GM21576 (cell line): Measurements from ENCODE around the gene PLAGL2.

Experiments used
- ATAC-seq: cut with Tn5 transposase; IDR thresholded peaks from one replicate; pipeline ENCODE4 v1.9.1; 2021; ENCODE audit warnings: mild to moderate bottlenecking, moderate library complexity; ENCODE audit not compliant: unreplicated experiment

Gene PLAGL2

DNA sequence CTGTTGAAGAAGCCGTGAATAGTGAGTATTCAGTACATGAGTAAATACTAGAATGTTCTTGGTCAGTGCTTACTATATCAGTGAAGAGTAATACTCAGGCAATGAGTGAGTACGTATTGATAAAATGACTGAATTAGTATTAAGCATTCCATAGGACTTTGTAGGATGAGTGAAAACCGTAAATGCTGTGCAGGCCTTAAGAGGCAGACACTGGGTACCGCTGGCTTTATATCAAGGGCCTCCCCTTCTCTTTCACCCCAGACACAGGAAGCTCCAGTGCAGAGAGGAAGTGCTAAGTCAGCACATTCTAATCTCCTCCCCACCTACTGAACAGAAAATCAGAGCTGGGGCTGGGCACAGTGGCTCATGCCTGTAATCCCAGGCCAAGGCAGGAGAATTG is 24.3 kb upstream of the PLAGL2 start:
- ATAC-seq = no peak

DNA sequence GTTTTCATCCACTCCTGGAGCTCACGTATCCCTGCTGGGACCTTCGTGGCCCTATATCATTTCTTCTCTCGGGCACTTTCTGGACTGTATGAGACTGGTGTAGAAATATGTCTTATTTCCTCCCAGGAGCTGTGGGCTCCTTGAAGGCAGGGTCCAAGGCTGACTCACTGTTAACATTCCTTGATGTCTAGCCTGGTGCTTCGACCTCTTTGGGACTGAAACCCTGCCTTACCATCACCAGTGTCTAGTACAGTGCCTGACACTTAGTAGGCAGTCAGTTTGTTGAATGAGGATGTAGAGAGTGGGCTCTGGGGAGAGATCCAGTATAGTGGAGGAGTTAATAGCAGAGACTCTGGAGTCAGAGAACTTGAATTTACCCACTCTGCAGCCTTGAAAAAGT is 23.7 kb upstream of the PLAGL2 start:
- no peak for ATAC-seq

DNA sequence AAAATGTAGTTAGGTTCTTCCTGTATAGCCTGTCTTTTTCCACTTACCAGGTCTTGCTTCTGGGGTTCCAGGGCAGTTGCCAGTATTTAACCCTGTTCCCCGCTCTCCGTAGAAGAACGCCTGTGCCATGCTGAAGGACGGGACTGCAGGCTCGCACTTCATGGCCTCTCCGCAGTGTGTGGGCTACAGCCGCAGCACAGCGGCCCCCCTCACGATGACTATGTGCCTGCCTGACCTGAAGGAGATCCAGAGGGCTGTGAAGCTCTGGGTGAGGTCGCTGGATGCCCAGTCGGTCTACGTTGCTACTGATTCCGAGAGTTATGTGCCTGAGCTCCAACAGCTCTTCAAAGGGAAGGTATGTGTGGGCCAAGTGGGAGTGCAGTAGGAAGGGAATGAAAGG is 23.2 kb upstream of the PLAGL2 start:
- ATAC-seq = no peak

DNA sequence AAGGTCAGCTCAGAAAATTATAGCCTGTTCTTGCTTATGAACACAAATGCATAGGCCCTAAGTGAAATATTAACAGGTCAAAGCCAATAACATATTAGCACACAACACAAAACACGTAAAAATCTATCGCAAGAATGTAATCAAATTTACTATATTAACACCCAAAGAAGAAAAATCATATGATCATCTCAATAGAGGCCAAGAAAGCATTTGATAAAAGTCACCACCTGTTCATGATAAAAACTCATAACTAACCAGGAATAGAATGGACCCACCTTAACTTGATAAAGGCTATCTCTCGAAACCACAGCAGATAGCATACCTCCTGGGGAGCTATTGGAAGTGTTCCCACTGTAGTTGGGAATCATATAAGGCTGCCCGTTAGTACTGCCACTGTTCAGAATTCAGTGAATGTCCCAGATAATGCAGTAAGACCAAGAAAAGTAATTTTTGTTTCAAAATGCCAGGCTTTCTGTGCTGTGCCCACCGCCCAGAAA is 21.8 kb upstream of the PLAGL2 start:
- ATAC-seq = no peak

DNA sequence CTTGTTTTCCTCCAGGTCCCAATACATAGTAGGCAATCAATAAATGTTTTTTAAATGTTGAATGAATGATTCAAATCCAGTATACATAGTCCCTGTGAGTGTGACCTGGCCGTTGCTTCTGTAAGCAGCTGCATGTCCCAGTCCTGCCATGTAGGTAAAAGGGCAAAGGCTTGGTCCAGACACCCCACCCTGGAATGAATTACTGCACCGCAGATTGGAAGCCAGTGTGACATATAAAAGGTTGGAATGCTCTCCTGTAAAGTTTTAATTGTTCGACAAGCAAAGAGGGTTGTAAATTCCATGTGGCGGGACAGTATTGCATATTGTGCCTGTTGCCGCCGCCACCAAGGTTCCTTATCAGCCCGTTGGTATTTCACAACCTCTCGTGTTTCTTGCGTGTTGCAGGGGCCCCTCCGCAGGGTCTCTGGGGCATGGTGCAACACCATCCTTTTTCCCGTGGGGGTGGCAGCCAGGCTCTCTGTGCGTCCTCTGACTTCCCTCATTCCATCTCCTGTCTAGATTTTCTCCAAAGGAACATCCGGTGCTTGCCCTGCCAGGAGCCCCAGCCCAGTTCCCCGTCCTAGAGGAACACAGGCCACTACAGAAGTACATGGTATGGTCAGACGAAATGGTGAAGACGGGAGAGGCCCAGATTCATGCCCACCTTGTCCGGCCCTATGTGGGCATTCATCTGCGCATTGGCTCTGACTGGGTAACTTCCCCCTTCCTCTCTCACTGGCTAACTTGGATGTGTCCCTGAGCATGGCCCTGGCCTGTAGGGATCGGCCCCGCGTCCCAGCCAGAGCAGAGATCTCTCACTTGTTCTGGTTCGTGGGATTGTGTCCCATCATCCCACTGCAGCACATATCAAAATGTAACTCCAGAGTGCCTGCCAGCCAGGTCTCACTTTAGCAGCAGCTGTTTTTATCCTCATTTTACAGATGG is 20.5 kb upstream of the PLAGL2 start:
- ATAC-seq = no peak

DNA sequence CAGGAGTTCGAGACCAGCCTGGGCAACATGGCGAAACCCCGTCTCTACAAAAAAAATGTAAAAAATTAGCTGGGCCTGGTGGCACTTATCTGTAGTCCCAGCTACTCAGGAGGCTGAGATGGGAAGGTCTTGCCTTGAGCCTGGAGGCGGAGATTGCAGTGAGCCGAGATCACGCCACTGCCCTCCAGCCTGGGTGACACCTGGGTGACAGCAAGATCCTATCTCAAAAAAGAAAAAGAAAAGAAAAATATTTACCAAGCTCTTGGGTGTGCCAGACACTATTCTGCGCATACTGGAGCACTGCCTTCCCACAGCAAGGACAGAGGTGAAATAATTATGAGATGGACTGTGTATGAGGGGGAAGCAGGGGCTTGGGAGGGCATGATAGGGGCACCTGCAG is 19.8 kb upstream of the PLAGL2 start:
- no peak for ATAC-seq

DNA sequence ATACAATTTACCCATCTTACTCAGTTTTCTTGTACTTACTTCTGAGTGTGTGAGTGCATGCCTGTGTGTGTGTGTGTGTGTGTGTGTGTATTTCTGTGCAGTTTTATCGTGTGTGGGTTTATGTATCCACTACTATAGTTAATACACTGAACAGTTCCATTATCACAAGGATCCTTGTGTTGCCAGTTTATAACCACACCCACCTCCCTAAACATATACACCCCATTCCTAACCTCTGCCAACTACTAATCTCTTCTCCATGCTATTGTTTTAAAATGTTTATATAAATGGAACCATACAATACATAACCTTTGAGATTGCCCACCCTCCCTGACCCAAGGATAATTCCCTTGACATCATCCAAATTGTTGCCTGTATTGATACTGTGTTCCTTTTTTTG is 18.8 kb upstream of the PLAGL2 start:
- no peak for ATAC-seq

DNA sequence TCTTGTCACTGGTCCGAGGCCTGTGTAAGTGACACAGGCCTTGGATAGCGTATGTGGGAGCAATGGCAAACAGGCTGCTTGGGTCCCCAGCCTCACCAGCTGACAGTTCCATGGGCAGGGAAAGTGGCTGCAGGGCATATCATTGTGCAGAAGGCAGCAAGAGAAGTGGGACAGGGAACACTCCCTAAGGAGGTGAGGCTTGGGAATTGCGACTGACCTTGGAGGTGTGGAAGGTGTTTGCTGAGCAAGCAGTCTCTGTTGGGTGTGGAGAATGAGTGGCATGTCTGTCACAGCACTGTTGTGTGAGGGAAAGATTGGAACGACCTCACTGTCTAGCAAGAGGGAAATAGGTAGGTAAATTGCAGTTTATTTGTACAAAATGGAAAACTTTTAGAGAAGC is 16.9 kb upstream of the PLAGL2 start:
- no peak for ATAC-seq

DNA sequence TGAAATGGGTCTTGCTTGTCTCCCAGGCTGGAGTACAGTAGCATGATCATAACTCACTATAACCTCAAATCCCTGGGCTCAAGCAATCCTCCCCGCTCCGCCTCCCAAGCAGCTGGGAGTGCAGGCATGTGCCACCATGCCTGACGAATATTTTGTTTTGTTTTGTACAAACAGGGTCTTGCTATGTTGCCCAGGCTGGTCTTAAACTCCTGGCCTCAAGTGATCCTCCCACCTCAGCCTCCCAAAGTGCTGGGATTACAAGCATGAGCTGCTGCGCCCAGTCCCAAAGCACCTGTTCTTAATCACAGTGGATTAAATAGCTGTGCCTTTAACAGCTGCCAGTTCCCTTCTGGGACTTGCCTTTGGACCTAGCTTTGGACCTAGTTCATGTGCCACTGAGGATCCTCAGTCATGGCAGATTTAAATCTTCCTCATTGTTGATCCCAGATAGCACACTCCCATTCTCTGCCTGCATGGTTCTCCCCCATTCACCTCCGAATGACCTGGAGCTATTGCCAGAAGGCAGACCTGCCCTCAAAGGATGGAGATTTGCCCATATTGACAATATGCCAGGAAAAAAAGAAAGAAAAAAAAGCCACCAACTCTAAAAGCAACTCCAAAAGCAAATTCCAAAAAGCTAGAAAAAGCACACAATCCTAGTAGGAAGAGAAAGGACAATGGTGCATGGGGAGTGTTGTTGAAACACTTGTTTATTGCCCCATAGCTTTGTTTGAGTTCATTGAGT is 10.8 kb upstream of the PLAGL2 start:
- no peak for ATAC-seq

DNA sequence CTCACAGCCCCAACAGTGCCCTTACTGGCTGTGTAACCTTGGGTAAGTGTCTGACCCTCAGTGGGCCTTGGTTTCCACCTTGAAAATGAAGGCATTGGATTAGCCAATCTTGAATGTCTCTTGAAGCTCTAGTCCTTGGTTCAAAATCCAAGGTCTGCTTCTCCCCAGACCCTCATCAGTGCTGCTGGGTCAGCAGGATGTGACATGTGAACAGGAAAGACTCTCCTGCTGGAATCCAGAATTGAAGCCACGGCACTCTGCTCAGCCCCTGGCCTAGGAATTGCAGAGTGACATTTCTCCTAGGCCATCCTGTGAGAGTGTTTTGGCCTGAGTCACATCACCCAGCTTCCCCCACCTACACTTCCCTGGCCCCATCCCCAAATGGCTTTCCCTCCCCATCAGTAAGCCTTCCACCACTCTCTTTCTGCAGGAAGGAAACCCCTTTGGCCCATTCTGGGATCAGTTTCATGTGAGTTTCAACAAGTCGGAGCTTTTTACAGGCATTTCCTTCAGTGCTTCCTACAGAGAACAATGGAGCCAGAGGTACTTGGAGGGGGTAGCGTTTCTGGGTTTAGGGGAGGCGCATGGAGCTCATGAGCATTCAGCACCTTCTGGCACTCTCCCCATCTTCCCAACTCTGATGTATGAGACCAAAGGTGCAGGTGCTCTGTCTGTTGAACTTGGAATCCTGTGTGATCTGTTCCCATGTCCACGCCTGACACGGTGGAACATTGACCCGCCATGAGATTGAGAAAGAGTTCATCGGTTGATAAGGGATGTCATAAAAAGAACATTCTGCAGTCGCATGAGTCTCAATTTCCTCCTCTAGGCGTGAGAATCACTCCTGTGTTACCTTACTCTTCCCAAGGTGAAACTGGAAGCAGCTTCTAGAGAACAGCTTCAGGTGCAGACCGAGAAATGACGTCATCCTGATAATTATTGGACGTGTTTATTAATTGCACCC is 8.9 kb upstream of the PLAGL2 start:
- ATAC-seq = no peak

DNA sequence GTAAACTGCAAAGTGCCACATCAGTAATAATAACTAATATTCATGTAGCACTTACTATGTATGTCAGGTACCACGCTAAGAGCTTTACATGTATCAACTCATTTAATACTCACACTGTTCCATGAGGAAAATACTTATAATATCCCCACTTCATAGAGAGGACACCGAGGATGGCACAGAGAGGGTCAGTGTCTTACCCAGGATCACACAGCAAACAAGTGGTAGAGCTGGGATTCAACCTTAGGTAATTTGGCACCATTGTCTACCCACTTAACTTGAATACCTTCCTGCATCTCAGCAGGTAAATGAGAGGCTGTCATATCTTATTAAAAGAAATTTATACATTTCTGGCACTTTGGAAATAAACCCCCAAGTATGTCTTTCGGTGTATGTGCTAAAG is 8.2 kb upstream of the PLAGL2 start:
- no peak for ATAC-seq

DNA sequence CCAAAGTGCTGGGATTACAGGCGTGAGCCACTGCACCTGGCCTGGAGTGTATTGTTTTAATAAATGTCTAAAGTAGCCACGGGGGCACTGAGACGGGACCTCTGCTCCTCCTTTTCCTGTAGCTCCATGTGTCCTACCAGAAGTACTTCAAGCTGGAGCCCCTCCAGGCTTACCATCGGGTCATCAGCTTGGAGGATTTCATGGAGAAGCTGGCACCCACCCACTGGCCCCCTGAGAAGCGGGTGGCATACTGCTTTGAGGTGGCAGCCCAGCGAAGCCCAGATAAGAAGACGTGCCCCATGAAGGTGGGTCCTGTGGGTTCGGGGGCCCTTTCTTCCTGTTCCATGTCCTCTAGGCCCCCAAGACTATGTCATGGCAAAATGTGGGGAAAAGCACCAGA is 7.6 kb upstream of the PLAGL2 start:
- ATAC-seq = no peak

DNA sequence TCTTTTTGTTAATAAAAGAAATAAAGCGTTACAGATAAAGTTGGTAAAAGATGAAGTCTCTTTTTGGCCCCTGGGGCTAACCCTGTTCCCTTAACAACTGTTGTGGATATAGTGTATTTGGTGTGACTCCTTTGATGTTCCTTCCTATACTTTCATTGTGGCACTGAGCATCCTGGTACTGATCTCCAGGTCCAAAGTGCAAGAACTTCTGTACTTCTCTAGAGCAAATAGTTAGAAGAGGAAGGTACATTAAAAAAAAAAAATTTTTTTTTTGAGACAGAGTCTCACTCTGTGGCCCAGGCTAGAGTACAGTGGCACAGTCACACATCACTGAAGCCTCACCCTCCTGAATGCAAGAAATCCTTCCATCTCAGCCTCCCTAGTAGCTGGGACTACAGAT is 6.3 kb upstream of the PLAGL2 start:
- ATAC-seq = no peak

DNA sequence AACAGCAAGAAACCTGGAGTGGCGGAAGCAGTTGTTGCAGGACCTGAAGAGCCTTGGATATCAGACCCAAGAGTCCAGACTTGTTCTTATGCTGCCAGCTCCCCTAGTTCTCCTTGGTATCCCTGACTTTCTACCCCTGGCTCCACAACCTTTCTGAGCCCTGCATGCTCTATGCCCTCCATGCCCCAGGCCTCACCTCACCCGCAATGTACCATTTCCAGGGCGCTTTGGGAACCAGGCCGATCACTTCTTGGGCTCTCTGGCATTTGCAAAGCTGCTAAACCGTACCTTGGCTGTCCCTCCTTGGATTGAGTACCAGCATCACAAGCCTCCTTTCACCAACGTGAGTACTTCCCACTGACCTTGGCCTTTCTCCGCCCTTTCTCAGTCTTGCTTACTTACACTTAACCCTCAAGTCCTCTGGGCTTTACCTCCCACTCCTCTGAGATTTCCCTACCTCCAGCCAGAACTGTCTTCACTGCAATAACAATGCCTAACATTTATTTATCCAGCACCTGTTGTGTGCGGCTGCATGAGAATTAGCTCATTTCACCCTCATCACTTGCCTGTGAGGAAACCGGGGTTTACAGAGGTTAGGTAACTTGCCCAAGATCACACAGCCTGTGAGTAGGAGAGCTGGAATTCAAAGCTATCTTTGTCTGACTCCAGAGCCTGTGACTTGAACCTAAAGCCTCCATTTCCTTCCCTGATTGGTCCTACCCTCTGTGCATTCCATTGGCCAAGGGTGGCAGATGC is 2.5 kb upstream of the PLAGL2 start:
- ATAC-seq = no peak

DNA sequence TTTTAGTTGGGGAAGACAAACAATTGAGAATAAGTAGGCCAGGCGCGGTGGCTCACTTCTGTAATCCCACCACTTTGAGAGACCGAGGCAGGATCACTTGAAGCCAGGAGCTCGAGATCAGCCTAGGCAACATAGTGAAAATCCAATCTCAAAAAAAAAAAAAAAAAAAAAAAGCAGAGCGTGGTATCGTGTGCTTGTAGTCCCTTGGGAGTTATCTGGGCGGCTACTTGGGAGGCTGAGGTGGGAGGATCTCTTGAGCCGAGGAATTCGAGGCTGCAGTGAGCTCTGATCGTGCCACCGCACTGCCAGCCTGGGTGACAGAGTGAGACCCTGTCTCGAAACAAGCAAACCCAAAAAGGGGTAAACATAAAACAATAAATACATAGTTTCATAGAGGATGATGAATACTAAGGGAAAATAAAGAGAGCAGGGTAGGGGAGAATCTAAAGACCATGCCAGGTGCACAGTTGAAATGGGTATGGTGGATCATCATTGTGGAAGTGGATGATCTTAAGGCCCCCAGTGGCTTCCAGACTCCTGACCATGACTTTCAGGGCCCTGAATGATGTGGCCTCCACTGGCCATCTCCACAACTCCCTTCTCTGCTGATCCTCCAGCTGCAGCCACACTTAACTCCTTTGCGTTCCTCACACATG is 1.1 kb upstream of the PLAGL2 start:
- no peak for ATAC-seq

DNA sequence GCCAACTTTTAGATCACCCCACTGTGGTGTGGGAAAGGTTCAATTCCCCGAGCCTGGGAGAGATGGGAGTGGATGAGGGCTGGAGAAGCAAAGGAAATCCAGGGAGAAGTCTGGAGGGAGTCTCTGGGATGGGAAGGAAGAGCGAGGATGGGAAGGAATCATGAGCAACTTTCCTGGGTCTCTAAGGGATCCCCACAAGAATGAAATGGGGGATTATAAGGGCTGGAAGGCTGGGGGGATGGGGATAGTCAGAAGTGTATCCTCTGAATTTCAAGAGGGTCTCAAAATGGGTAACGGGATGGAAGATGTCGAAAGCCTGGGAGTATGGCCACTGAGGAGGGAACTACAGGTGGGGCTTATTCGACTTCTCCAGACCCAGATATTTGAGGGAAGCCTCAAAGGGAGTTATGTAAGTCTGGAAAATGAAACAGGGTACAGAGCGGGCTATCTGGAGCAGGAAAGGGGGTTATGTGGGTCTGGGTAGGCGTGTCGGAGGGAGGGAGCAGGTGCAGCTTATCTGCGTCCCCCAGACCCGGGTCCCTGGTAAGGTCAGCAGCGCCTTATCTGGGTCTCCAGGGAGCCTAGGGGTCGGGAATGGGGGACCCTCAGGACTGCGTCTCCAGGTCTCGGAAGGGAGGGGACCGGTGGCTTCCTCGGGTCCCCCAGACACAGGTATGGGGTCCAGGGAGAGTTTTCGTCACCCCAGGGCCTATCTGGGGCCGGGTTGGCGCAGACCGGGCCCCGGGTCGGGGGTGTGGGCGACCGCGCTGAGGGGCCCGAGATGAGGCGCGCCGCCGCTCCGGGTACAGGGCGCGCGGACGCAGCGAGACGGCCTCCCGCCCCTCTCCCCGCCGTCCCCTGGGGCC is 550 bp downstream of the PLAGL2 start:
- peak; percentile 17 for ATAC-seq

DNA sequence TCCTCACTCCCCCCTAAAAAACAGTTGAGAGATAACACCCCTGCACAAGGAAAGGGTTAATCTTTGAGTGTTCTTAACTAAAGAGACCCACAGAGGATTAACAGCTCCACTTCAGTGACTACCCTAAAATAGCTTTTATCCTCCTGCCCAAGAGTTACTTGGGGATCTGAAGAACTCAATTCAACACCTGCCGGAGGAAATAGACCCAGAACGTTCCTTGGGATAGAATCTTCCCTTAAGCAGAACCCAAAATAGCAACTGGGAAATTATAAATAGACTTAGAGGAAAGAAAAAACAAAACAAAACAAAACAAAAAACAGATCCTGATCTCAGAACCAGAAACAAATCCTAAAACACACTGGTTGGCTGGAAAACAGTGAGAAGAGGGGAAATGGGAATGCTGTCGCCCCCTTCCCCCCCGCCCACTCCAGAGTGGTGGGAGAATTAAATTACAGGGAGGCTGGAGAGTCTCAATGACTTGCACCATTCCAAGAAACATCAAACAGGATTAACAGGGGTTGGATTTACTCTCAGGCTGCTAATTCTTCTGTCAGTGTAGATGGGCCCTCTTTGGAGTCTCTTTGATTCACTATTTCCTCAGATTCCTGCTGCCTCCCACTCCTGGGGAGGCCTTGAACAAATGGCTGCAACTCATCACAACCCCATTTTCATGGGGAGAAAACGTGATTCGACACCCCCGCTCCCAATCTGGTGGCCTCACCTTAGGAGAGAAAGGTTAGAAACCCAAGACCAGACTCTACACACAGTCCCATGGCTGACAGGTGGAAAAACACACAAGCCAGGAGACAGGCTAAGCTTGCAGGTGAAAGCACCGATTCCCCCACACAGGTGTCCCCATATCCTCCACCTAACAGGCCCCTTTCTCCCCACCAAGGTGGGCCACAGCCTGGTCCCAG is 1.4 kb downstream of the PLAGL2 start:
- no peak for ATAC-seq
